HepG2 (cell line): ENCODE results near the gene NDUFS6. TPM values are rescaled to one million over a fixed set of nuclear protein-coding genes. Genes with fewer than 3 reads are reported as not detected.

Experiments
- FOXO1 ChIP-seq: sonication (generic); formaldehyde crosslinking; IDR thresholded peaks from 2 replicates; pipeline ENCODE4 v1.4.0; 2020; ENCODE audit warnings: missing genetic modification reagents
- PATZ1 ChIP-seq: sonication (generic); formaldehyde crosslinking; IDR thresholded peaks from 2 replicates; pipeline ENCODE4 v1.4.0; 2020; ENCODE audit warnings: missing genetic modification reagents
- PHF8 ChIP-seq: sonication (generic); formaldehyde crosslinking; IDR thresholded peaks from 2 replicates; pipeline ENCODE4 v1.5.0; 2020; ENCODE audit warnings: missing genetic modification reagents
- RNF2 ChIP-seq: fragments of 450-650 bp; conservative IDR thresholded peaks from 2 replicates; pipeline ENCODE4 v1.6.1; 2016; ENCODE audit warnings: low read depth
- SKI ChIP-seq: fragments of 450-650 bp; IDR thresholded peaks from one replicate; pipeline ENCODE4 v1.6.1; 2018; ENCODE audit warnings: mild to moderate bottlenecking; ENCODE audit not compliant: partially characterized antibody
- THAP7 ChIP-seq: sonication (generic); formaldehyde crosslinking; IDR thresholded peaks from 2 replicates; pipeline ENCODE4 v1.8.1; 2023; ENCODE audit warnings: mild to moderate bottlenecking, missing genetic modification reagents
- UBTF ChIP-seq: sonication (generic); formaldehyde crosslinking; IDR thresholded peaks from 2 replicates; pipeline ENCODE4 v1.4.0; 2020; ENCODE audit warnings: mild to moderate bottlenecking, missing genetic modification reagents
- ZFP41 ChIP-seq: sonication (generic); formaldehyde crosslinking; IDR thresholded peaks from 2 replicates; pipeline ENCODE4 v1.4.0; 2020; ENCODE audit warnings: mild to moderate bottlenecking, missing genetic modification reagents, borderline replicate concordance
- ZHX2 ChIP-seq, 2 experiments: sonication (generic) in 1 of 2; formaldehyde crosslinking in 1 of 2; IDR thresholded peaks; 2 replicates each; pipeline versions ENCODE4 v1.6.1 to v1.9.0; 2014 to 2022; ENCODE audit warnings: antibody characterized with exemption in 1 of 2, borderline replicate concordance in 1 of 2, inconsistent platforms in 1 of 2, low read depth in 1 of 2, missing genetic modification reagents in 1 of 2
- ZNF121 ChIP-seq: sonication (generic); formaldehyde crosslinking; IDR thresholded peaks from 2 replicates; pipeline ENCODE4 v1.5.0; 2020; ENCODE audit warnings: mild to moderate bottlenecking, missing genetic modification reagents
- ZNF451 ChIP-seq: sonication (generic); formaldehyde crosslinking; IDR thresholded peaks from 2 replicates; pipeline ENCODE4 v1.5.0; 2020; ENCODE audit warnings: mild to moderate bottlenecking, missing genetic modification reagents
- ZNF543 ChIP-seq: sonication (generic); formaldehyde crosslinking; IDR thresholded peaks from 2 replicates; pipeline ENCODE4 v1.4.0; 2020; ENCODE audit warnings: mild to moderate bottlenecking, missing genetic modification reagents
- ZNF547 ChIP-seq: sonication (generic); formaldehyde crosslinking; IDR thresholded peaks from 2 replicates; pipeline ENCODE4 v1.5.1; 2020; ENCODE audit warnings: mild to moderate bottlenecking, missing genetic modification reagents
- ZNF597 ChIP-seq: sonication (generic); formaldehyde crosslinking; IDR thresholded peaks from 2 replicates; pipeline ENCODE4 v1.5.0; 2020; ENCODE audit warnings: missing genetic modification reagents
- ZNF780A ChIP-seq: sonication (generic); formaldehyde crosslinking; IDR thresholded peaks from 2 replicates; pipeline ENCODE4 v1.8.0; 2022; ENCODE audit warnings: mild to moderate bottlenecking, missing genetic modification reagents, moderate library complexity
- polyA plus RNA-seq, 8 experiments: library from polyadenylated mRNA; depleted of rRNA in 3 of 8; stranded (reverse) in 7 of 8; unstranded in 1 of 8; fragments of >200 nt; fragmentation: Illumina TruSeq in 4 of 8; extraction: Trizol in 4 of 8; gene quantifications; 2 replicates each; pipeline versions ENCODE4 v1.2.1 to v1.2.3, GENCODE V29; 2011 to 2016; ENCODE audit warnings: low read depth in 4 of 8, missing spikeins in 1 of 8, mixed read lengths in 1 of 8; ENCODE audit not compliant: insufficient read depth in 1 of 8
- total RNA-seq, 5 experiments: library from RNA; depleted of rRNA; stranded (reverse); fragments of >200 nt; fragmentation: Illumina TruSeq; extraction: Trizol; gene quantifications; 2 replicates each; pipeline ENCODE4 v1.2.3, GENCODE V29; 2016; ENCODE audit warnings: low read depth in 1 of 5

Gene NDUFS6
- total and polyA plus RNA-seq, 2 of the 13 experiments (the other 11 are each of a cell fraction or from before 2014, with no cell fraction given): 23.7 to 50.4 TPM

GRCh38 chr5:1836891-1837880 lies 36.0 kb downstream of the NDUFS6 start (continued):
- no peak for TF ChIP-seq ZNF780A
- TF ChIP-seq ZNF597 (CRISPR knock-in tag): no peak
- TF ChIP-seq THAP7 (CRISPR knock-in tag): no peak
- no peak for TF ChIP-seq FOXO1 (CRISPR knock-in tag)
- TF ChIP-seq ZNF451 (CRISPR knock-in tag): no peak
- no peak for TF ChIP-seq ZFP41 (CRISPR knock-in tag)
- peak; percentile 28; the same call in 1 of the 2 replicates for TF ChIP-seq UBTF
- 0 out of 2 replicates have a peak, but pooled peaks have one; percentile 26 for TF ChIP-seq PHF8 (CRISPR knock-in tag)
- no peak for TF ChIP-seq ZHX2 (IDR thresholded peaks at IDR 0.05; ENCODE audit: low read depth)
- no peak for TF ChIP-seq ZHX2 (CRISPR knock-in tag; IDR thresholded peaks at IDR 0.05; ENCODE audit: borderline replicate concordance)
- TF ChIP-seq ZNF547: no peak
- TF ChIP-seq ZNF543: no peak
- 0 out of 2 replicates have a peak, but pooled peaks have one; percentile 28 for TF ChIP-seq RNF2
- peak; percentile 71 for TF ChIP-seq ZNF121
- TF ChIP-seq SKI: no peak
- peak; percentile 48; the same call in 1 of the 2 replicates for TF ChIP-seq PATZ1 (CRISPR knock-in tag)
